ENCODE results near the gene DNAJC12.

DNA sequence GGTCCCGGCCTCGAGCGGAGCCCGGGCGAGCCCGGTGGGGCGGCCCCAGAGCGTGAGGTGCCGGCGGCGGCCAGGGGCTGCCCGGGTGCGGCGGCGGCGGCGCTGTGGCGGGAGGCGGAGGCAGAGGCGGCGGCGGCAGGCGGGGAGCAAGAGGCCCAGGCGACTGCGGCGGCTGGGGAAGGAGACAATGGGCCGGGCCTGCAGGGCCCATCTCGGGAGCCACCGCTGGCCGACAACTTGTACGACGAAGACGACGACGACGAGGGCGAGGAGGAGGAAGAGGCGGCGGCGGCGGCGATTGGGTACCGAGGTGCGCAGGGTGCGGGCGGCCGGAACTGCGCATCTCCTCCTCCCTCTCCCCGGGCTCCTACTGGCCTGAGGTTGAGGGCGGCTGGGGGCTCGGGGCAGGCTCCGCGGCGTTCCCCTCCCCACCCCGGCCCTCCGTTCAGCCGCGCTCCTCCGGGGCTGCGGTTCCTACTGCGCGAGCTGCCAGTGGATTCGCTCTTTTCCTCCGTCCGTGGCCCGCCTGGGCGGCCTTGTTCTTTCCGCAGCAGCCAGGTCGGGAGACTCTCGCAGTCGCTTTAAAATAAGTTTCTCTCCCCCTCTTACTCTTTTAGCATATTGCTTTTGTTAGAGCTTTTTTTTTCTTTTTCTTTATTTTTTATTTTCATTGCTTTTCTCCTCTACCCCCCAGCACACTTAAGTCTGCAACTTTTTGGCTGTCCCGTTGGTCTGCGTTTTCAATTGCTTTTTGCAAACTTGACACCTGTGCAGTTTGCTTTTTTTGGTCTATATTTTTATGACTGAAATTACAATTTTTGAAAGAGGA lies 47.1 kb upstream of the DNAJC12 start:
- TF ChIP-seq TCF4 (CRISPR knock-in tag; IDR thresholded peaks at IDR 0.05; ENCODE audit: borderline replicate concordance) (no peak), PPARA (CRISPR knock-in tag; IDR thresholded peaks at IDR 0.05; ENCODE audit: borderline replicate concordance) (no peak), ZFP30 (CRISPR knock-in tag; IDR thresholded peaks at IDR 0.05) (no peak), ZFP3 (CRISPR knock-in tag; IDR thresholded peaks at IDR 0.05) (no peak), ESRRG (CRISPR knock-in tag; IDR thresholded peaks at IDR 0.05) (no peak), PATZ1 (CRISPR knock-in tag; IDR thresholded peaks at IDR 0.05; ENCODE audit: borderline replicate concordance) (no peak), BACH2 (CRISPR knock-in tag; IDR thresholded peaks at IDR 0.05; ENCODE audit: borderline replicate concordance) (no peak), SNAI2 (CRISPR knock-in tag; IDR thresholded peaks at IDR 0.05) (no peak)

Data from SK-N-SH treated with all-trans-retinoic acid at 6 μM for 48 hours (cell line).